HG02884 (cell line): ENCODE data around the gene EMC8.
"Not testable (repeated sequence)": the region's sequence is repeated elsewhere in the genome, so short reads cannot be mapped to it uniquely, and the experiment has no call there.

Experiments used
- ATAC-seq: cut with Tn5 transposase; IDR thresholded peaks from one replicate; pipeline ENCODE4 v1.9.1; 2021; ENCODE audit warnings: mild to moderate bottlenecking, moderate library complexity; ENCODE audit not compliant: unreplicated experiment

The EMC8 gene

GRCh38 chr16:85816159-85816558, 16.8 kb upstream of the EMC8 start:
- ATAC-seq = no peak

GRCh38 chr16:85812811-85813700, 13.7 kb upstream of the EMC8 start:
- no peak for ATAC-seq

- ATAC-seq = no peak
Observed at GRCh38 chr16:85812031-85812807, 12.9 kb upstream of the EMC8 start.

- no peak for ATAC-seq
Observed at GRCh38 chr16:85810742-85811115, 11.4 kb upstream of the EMC8 start.

GRCh38 chr16:85810097-85810741, 10.9 kb upstream of the EMC8 start:
- ATAC-seq = no peak

- no peak for ATAC-seq
Observed at GRCh38 chr16:85809645-85810044, 10.3 kb upstream of the EMC8 start.

GRCh38 chr16:85808926-85809325, 9.6 kb upstream of the EMC8 start:
- no peak for ATAC-seq

- not testable (repeated sequence) for ATAC-seq
Observed at GRCh38 chr16:85808104-85808503, 8.8 kb upstream of the EMC8 start.

- not testable (repeated sequence) for ATAC-seq
Observed at GRCh38 chr16:85807340-85807739, 8.0 kb upstream of the EMC8 start.

- ATAC-seq = no peak
Observed at GRCh38 chr16:85806539-85806938, 7.2 kb upstream of the EMC8 start.

GRCh38 chr16:85805442-85806045, 6.2 kb upstream of the EMC8 start:
- no peak for ATAC-seq

GRCh38 chr16:85803570-85803969, 4.2 kb upstream of the EMC8 start:
- no peak for ATAC-seq

- ATAC-seq = no peak
Observed at GRCh38 chr16:85800321-85800669, 951 bp upstream of the EMC8 start.

GRCh38 chr16:85798901-85799496, 345 bp downstream of the EMC8 start:
- ATAC-seq = peak; percentile 20

- ATAC-seq = no peak
Observed at GRCh38 chr16:85798283-85798776, 1.0 kb downstream of the EMC8 start.

GRCh38 chr16:85796599-85796998, 2.7 kb downstream of the EMC8 start:
- ATAC-seq = no peak

- ATAC-seq = no peak
Observed at GRCh38 chr16:85796152-85796551, 3.2 kb downstream of the EMC8 start.

- no peak for ATAC-seq
Observed at GRCh38 chr16:85794696-85795095, 4.6 kb downstream of the EMC8 start.

GRCh38 chr16:85793662-85794298, 5.6 kb downstream of the EMC8 start:
- no peak for ATAC-seq

GRCh38 chr16:85789773-85790172, 9.6 kb downstream of the EMC8 start:
- no peak for ATAC-seq
